ENCODE results near the gene SH3D19.

The SH3D19 gene

DNA sequence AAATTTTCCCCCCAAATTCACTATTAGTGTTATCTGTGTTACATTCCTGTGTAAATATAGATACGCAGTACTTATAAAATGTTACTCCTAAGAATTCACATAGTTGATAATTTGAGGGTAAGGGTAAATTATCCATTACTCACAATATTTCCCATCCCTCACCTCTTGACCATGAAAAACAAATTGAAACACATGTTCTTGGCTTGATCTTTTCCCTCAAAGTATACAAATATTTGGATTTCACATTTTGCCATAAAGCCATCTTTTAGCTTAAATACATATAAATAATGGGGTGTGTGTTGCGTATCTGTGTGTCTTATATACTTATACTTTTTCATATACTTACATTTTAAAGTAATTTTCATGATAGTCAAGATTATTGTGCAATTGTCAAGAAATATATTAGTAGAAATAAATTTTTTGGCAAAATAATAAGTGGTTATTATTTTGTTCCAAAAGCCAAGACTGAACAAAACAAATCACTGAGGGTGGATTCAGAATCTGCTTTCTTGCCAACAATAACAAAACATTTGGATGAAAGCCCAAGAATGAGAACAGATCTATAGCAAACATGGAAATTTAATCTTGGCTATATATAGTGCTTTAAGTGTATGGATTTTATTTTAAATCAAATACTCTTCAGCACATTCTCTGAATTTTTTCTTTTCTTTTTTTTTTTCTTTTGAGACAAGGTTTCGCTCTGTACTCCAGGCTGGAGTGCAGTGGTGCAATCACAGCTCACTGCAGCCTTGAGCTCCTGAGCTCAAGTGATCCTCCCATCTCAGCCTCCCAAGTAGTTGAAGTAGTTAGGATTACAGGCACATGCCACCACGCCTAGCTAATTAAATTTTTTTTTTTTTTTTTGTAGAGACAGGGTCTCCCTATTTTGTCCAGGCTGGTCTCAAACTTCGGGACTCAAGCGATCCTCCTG, 97.0 kb downstream of the SH3D19 start:
- DNase-seq (ENCODE audit: low read depth): peak; percentile 67

DNA sequence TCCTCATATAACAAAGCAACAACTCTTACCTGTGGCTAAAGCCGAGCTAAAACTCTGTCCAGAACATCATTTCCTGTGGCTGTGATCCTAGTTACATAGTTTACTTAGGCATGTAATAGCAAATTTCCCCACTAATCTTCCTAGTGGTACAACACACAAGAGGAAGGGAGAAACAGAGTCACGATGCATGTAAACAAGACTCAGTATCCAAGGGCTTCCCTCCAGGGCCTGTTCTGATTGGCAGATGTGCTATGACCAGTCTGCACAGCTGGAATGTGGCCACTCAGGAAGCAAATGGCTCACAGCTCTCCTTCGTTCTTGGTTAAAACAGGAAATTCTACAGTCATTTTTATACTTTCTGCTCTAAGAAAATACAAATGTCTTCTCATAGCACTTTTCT, 97.7 kb downstream of the SH3D19 start:
- DNase-seq (ENCODE audit: low read depth): peak; percentile 97

DNA sequence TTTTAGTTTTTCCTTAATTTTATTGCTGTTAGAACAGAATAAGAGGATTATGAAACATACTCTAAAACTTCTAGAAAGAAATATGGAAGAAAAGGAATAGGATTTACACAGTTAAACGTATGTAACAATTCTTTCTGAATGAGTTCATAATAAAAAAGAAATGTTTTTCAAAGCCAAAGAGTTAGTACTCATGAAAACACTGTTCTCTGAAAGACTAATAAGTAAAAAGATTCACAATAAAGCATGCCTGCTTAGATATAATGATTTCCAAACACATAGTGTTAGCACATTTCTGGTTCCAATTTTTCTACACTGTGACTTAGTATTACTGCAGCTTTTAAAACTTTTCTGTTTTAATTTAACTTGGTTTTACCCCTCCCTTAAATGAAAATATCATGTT, 98.2 kb downstream of the SH3D19 start:
- DNase-seq (ENCODE audit: low read depth): no peak

DNA sequence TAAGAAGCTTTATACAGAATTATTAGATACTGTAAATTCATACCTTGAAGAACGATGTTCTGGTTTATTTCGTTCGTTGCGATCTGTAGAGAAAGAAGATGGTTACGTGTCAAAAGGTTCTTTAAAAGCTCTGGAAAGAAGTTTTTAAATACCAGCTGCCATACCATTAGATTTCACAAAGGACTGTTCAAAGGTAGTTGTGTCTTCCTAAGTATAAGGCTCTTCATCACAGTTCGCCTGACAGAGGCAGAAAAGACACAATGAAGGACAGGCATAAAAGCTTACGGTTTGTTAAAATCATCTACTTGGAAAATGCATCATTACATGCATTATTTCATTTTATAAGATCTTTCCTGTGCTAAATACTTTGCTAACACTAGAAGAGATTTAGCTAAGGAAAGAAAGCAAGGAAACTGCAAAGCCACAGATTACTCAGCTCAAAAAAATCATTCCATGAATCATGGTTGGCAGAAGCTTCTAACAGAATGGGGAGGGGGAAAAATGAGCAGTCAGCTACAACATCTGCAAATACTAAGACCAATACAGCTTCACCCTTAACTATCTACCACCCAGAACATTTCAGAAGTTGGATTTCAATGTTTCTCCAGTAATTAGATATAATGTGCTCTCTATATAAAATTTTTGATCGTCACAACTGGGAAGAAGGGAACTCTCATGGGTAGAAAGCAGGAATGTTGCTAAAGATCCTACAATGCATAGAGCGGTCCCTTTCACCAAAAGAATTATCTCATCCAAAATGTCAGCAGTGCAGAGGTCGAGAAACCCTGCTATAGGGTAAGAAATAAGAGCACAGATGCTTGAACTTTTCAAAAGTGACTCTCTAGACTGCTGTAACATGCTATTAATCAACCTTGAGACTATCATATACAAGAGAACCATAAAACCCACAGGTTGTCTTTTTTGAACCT, 99.1 kb downstream of the SH3D19 start:
- peak; percentile 92 for DNase-seq (ENCODE audit: low read depth)

DNA sequence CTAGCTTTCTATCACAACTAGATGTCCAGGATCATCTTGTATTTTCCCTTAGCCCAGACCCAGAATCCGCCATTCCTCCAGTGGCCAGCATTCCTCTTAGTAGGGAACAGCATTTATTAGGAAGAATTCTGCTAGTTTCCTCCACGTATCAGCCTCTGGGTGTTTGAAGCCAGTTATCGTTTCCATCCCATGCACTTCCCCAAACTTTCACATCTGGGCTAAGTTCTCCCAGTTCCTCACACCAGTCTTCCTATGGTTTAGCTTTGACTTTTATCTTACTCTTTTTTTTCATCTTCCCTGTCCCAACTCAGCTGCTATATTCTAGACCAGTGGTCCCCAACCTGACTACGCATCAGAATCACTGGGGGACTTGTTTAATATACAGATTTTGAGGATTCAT, 101.9 kb downstream of the SH3D19 start:
- DNase-seq (ENCODE audit: low read depth): no peak

DNA sequence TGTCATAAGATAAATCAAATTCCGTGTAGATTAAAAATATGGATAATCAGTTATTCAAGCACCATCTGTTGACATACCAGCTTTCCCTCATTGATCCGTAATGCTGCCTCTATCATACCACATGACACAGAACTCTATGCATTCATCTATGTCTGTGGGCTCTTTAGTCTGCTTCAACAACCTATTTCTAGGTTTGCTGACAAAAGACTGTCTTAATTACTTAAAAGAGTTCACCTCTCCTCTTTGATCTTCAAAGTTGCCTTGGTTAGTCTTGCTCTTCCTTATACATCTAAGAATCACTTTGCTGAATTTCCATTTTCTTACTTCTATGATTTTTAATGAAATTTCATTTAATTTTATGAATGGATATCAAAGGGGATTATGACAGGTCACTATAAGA, 105.5 kb downstream of the SH3D19 start:
- no peak for DNase-seq (ENCODE audit: low read depth)

DNA sequence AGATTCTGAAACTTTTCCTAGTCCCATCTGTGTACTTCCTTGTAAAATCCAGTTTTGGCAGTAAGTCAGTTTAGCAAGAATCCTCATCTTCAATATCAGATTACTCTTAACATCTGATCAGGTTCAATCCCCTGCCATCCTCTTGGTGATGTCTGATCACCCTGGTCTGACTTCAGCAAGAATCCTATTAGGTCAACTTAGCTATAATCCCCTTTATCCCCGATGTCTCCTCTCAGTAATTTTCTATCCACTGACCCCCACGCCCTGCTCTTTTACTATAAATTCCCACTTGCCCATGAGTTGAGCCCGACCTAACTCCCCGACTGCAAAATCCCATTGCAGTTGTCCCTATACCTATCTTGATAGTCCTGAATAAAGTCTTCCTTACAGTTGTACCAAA, 106.3 kb downstream of the SH3D19 start:
- DNase-seq (ENCODE audit: low read depth): no peak

- peak; percentile 59 for DNase-seq (ENCODE audit: low read depth)
These were observed 107.1 kb downstream of the SH3D19 start for GRCh38 chr4:151218343-151218742.

DNA sequence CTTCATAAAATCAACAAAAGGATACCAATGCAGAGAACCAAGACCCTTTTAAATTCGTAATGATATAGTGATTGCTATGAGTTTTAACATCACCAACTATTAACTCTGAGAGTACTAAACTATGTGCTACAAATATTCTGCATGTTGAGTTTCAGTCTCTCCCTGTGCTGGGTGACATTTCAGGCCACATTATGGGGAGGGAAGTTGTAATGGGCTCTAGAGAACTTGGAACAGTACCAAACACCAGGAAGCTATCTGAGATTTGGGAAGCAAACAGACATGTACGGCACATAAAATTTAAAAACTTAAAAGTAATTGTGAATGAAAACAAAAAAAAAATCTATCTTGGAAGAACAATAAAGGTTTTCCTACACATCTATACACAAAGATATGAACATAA, 108.1 kb downstream of the SH3D19 start:
- no peak for DNase-seq (ENCODE audit: low read depth)

DNA sequence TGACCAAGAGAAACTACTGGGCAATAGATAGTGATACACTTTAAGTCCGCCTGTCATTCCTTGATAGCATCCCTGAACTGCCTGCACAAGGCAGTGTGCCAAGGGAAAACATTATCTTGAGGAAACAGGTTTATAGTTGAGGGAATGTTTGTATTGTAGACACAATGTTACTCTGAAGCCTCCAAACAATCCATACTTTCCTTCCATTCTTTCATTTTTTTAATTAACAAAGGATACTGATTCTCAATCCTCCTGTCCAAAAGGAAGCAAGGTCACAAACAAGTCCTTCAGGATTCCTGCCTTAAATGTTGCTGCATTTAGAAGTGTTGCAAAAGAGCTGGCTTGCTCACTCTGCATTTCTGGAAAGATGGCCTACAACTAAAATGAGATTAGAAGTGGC, 110.1 kb downstream of the SH3D19 start:
- no peak for DNase-seq (ENCODE audit: low read depth)

DNA sequence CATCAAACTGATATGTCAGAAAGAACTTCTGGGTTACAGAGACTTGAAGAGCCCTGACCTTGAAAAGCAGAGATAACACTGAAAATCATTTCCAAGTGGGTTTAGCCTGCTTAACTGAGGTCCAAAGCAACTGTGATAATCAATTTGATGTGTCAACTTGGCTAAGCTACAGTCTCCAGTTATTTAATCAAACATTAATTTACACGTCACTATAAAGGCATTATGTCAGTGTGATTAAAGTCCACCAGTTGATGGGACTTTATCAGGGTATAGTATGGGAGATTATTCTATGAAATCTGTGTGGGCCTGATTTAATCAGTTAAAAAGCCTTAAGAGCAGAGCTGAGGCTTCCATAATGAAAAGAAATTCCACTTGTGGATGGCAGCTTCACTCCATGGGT, 117.5 kb downstream of the SH3D19 start:
- no peak for DNase-seq (ENCODE audit: low read depth)

- DNase-seq (ENCODE audit: low read depth): no peak
These were observed 118.2 kb downstream of the SH3D19 start for GRCh38 chr4:151207186-151207585.

GRCh38 chr4:151206241-151207005, 119.0 kb downstream of the SH3D19 start:
- DNase-seq (ENCODE audit: low read depth): no peak

GRCh38 chr4:151205722-151206121, 119.7 kb downstream of the SH3D19 start:
- DNase-seq (ENCODE audit: low read depth): no peak

- DNase-seq (ENCODE audit: low read depth): peak; percentile 64
These were observed 120.4 kb downstream of the SH3D19 start for GRCh38 chr4:151204925-151205524.

DNA sequence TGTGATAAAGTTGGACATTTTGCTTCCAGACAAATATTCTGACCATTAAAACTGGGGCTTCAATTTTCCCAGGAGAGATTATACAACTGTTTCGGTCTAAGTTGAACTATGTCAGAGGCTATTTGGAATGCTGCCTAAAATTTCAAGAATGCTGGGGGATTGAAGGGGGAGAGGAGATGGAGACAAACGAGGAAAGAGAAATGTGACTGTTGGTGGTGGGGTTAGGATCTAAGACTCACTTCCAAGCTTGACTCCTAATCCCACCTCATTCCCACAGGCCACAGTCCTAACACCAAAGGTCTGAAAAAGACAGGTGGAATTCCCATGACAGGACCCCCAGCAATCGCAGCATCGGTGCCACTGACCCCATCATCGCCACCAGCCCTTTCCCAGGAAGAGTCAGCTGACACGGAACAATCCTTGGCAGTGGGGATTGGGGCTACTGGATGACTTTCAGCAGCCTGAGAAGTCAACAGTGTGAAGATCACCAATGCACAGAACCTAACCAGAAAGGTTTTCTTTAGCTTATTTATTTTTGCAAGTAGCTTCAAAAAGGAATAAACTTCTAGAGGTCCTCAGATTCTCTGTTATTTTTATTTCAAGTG, 122.5 kb downstream of the SH3D19 start:
- DNase-seq (ENCODE audit: low read depth): peak; percentile 57

DNA sequence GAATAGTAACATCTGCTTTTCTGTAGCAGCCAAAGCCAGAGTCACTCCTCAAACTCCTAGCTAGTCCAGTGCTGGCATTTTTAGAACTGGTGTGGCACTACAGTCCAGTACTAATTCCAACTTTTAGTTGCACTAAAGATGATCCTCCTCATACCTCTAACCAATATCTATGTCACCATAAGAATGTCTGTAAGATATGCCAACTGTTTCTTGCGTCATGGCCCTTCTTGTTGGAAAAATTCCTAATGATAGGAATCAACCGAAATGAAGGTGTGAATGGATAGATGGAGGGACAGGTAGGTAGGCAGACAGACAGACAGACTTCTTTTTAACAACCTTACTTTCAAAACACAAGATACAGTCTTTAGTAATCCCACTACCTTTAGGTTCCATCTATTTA, 123.0 kb downstream of the SH3D19 start:
- DNase-seq (ENCODE audit: low read depth): no peak

GRCh38 chr4:151199319-151200190, 125.8 kb downstream of the SH3D19 start:
- no peak for DNase-seq (ENCODE audit: low read depth)

DNA sequence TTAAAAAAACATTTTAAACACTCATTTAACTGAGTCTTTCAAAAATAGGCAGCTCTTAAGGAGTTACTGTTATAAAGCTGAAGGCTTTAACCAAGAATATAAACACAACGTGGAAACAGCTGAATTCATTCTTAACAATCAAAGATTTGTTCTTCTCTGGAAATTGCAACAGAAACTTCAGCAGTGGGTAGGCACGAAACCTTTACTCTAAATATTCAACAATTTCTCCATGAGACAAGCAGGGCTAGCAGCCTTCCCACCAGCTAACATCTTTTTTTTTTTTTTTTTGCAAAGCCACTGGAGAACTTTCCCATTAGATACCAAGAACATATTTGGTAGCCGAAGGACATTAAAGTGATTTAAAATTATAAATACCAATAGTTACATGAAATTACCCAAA, 126.7 kb downstream of the SH3D19 start:
- no peak for DNase-seq (ENCODE audit: low read depth)

- DNase-seq (ENCODE audit: low read depth): no peak
These were observed 128.2 kb downstream of the SH3D19 start for GRCh38 chr4:151197247-151197646.

All from iris pigment epithelial cell (primary cell).